GM04503 (cell line): ENCODE measurements around the gene SMNDC1.
A peak's percentile ranks its signal among the peaks of the same experiment; 100 is the strongest.
"Not testable (repeated sequence)": the region's sequence is repeated elsewhere in the genome, so short reads cannot be mapped to it uniquely, and the experiment has no call there.

Experiments used
- DNase-seq: peaks from one replicate; pipeline ENCODE4 v3.0.0-alpha.2; 2012; ENCODE audit warnings: low read depth

The SMNDC1 gene

DNA sequence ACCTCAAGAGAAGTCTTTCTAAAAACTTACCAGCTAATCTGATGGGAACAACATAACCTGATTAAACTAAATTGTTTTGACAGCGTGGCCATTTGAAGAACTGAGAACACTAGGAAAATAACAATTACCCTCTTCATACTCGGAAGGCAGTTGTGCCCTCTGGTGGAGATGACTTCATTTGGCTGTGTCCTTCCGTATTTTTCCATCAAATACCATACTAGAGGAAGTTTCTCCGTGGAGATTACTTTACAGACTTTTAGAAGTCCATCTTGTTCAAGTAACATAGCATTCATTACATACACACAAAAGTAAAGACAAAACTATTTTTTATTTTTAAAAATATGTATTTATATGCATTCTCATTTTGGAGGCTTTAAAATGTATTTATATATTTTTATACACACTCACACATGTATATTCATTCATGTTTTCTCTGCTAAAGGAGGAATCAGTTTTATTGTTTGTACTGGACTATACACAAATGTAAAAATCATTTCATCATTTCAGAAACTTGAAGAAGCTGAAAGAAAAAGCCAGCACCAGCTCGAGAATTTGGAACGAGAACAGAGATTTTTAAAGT lies 25.2 kb downstream of the SMNDC1 start:
- peak; percentile 12 for DNase-seq

GRCh38 chr10:110278562-110279406 lies 25.9 kb downstream of the SMNDC1 start:
- no peak for DNase-seq

GRCh38 chr10:110277591-110277990 lies 27.1 kb downstream of the SMNDC1 start:
- DNase-seq, result no peak

DNA sequence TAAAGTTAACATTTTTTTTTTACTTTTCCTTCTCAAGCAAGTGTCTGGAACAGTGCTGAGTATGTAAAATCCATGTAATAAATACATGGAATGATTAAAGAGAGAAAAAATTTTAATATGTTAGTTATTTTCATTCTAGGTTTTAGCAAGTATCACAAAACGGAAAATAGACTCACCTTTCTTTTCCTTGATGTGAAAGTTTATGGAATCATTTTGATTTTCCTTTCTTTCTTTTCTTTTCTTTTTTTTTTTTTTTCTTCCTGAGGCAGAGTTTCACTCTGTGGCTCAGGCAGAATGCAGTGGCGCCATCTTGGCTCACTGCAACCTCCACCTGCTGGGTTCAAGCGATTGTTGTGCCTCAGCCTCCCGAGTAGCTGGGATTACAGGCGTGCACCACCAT lies 28.1 kb downstream of the SMNDC1 start:
- DNase-seq, result no peak

GRCh38 chr10:110275128-110275729 lies 29.5 kb downstream of the SMNDC1 start:
- DNase-seq, result no peak

- no peak for DNase-seq
Observed at GRCh38 chr10:110274647-110275046, 30.1 kb downstream of the SMNDC1 start.

DNA sequence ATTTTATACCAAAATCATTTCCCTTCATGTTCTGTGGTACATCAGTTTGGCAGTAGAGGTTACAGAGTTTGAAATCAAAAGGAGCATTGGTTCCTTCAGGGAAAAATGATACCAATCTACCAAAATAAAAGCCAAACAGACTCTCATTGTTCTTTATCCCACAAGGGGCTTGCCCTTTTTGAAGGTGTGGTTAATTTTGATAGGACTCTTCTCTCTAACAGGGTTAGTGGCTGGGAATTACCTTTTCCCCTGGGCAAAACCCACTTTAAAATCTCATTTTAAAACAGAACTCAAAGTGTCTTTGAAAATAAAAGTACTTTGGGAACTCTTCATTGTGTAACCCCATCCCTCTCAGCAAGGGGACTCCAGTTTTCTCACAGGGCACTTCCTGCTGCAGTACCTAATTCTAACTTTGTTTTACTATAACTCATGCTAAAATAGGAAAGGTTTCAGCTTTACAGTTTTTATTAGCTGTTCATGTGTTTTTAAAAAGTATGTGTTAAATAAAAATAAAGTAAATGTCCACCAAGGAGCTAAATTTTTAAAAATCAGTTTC lies 30.6 kb downstream of the SMNDC1 start:
- no peak for DNase-seq

DNA sequence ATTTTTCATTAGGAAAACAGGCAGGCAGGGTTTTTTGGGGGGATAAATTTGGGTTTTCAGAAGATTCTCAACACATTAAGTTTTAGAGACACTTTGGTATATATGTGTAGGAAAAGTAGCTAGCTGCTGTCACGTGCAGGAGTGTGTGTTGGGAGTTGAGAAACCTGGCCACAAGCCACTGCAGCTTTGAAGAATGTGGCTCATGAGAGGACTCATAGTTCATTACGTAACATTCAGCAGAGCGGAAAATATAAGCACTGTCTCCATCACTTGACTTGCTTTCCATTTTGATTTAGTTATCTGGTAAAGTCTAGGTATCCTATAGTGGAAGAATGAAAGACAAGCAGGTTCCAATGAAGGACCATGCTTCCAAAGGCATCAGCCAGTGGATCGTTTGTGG lies 31.2 kb downstream of the SMNDC1 start:
- peak; percentile 41 for DNase-seq

GRCh38 chr10:110272995-110273394 lies 31.7 kb downstream of the SMNDC1 start:
- not testable (repeated sequence) for DNase-seq

- no peak for DNase-seq
Observed at GRCh38 chr10:110269374-110270318, 35.1 kb downstream of the SMNDC1 start.

DNA sequence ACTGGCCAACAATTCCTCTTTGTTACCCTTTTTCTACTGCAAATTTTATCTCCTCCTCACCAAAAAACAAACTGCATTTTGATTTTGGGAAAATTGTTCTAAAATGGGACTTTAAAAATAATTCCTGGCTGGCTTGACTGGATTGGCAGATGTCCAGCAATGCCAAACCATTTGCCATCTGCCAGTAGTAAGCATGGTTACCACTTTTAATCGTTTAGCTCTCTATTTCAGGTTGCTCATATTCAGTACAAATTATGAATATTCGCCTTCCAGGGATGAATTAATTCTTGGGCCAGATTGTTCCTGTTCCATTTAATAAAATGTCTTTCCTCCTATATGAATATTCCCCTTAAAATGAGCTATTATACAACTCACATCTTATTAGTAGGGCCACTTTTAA lies 35.7 kb downstream of the SMNDC1 start:
- DNase-seq, result no peak

DNA sequence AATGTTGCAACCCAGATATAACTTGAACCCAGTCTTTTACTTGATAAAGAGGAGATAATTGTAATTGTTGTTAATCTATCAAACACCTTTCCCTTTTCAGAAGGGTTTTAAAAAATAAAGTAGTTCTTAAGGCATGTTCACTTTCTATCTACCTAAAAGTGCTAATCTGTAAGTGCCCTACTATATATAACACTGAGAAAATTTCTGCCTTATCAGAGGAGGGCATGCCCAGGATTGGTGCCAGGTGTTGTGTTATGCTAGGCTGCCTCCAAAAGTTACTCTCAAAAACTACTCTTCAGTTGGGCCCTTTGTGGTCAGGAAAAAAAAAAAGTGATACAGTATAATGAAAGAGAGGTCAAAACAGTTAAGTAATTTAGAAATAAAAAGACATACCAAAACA lies 36.3 kb downstream of the SMNDC1 start:
- no peak for DNase-seq

GRCh38 chr10:110267276-110267675 lies 37.4 kb downstream of the SMNDC1 start:
- DNase-seq, result no peak

DNA sequence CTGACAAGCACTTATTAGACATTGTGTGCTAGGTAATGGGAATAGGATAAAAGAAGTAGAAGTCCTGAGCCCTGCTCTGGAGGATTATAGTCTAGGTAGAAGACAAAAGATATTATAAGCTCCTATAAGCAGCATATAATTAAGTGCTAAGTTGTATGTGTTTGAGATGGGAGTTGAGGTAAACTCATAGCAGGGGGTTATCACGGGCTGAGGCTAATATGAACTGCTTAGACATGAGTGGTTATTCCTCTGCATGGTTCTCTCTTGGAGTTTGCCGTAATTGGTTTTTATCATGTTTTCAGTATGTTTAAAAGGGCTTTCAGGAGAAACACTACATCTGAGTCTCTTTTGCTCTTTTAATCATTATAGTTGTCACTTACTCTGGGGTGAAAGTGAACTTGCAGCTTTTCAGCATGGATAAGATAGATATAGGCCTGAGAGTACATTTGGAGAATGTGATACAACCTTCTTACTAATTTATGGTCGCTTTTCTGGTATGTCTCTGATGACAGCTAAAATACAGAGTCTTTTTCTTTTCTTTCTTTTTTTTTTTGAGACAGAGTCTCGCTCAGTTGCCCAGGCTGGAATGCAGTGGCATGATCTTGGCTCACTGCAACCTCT lies 39.0 kb downstream of the SMNDC1 start:
- DNase-seq, result no peak

GRCh38 chr10:110263164-110263563 lies 41.6 kb downstream of the SMNDC1 start:
- no peak for DNase-seq

DNA sequence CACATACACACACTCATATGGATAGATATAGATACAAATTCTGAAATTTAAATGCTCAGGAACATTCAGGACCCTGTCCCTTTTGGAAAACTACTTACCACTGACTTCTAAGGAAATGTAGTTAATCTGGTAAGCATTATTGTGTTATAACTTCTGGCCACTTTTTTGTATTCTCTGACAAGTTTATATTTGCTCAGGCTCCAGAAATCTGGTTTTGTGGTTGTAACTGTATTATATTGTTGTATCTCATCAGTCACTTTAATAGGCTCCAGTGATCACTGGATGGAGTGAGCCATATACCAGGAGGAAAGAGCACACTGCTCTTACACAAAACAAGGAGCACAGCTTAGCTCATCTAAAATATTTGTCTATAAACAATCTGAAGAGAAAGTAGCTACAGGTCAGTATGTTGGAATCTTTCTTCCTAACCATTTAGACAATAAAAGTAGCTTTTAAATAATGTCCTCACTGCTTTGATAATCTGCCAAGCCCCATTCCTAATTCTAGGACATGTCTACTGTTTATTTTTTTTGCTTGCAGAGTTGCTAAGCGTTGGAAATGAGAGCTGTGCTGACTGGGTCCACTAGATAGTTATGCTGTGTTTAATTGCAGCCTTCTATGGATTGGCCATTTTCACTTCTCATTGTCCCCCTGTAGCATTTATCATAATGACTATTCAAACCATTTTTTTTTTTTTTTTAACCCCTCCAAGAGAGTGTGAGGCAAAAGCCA lies 43.8 kb downstream of the SMNDC1 start:
- peak; percentile 50 for DNase-seq

DNA sequence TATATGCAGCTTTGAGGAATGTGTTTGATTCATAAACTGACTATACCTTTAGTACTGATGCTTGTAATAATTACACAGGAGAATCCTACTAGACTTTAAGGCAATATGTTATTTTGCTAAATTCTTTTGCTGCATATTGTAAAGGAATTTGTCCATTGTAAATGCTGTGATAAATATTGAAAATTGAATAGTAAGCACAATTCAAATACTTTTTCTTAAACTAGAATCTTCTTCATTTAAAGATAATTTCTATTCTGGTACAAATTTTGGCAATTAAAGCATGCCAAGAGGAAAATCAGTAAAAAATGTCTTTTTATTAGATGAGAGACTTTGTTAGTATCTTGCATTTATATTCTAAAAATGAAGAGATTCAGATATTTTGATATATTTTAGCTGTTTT lies 45.4 kb downstream of the SMNDC1 start:
- no peak for DNase-seq

- DNase-seq, result no peak
Observed at GRCh38 chr10:110258542-110258941, 46.2 kb downstream of the SMNDC1 start.

GRCh38 chr10:110254467-110254866 lies 50.3 kb downstream of the SMNDC1 start:
- DNase-seq, result no peak

DNA sequence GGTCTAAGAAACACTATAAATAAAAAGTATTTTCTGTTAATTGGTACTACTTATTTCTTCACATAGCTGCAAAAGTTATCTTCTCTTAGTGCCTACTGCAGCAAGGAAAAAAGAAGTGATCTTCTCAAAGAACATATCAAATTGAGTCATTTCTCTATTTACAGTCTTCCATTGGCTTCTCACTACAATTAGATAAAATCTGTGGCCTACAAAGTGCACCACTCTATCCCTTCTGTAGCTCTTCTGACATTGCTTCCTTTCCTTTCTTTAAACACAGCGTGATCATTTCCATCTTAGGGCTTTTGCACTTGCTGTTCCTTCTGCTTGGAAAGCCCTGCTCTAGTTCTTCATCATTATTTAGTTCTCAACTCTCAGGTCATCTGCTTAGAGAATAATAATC lies 52.6 kb downstream of the SMNDC1 start:
- no peak for DNase-seq

DNA sequence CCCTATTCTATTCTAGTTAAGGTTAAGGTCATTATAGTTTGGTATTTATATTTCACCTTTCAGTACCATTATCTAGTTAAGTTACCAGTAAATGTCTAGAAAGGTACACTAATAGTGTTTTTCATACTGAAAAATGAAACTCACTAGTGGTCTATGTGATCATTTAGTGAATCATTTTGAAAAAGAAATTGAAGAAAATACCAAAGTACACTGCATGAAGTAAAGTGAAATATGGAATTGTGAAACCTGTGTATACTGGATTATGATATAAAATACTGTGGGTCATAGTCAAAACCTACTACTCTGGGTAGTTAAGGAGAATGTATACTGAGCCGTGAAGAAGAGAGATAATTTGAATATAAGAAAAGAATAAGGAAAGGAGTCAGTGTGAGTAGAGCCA lies 53.3 kb downstream of the SMNDC1 start:
- not testable (repeated sequence) for DNase-seq
